Measurements from ENCODE around the gene FNDC1.

FNDC1 gene

DNA sequence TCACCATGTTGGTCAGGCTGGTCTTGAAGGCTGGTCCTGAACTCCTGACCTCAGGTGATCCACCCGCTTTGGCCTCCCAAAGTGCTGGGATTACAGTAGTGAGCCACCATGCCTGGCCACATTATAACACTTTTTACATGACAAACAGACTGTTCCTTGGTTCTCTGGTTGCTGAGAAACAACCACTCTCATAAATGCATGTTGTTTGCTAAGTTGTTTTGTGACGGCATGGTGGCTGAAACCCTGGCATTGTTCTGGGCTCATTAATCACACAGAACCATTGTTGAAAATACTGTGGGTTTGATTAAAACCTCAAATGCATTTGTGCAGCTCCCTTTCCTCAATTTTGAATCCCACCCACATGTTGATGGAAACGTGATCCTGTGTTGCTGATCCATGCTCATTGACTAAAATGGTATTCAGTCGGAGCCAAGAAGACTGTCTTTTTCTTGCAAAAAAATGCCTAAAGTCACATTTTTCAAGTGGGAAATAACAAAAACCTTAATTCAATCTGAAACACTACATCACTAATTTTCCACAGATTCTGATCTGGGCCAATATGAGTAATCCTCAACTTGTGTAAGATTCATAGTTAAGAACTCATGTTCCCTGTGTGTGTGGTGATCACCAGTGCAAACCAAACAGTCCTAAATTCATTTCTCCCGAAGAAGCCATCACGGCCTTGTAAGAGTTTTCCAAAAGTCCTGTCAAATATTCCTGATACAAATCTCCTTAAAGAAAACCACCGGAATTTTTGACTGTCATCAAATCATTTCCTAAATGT lies 132.8 kb downstream of the FNDC1 start:
- Histone ChIP-seq H3K4me3 (ENCODE audit: low read depth, low read length, poor library complexity, severe bottlenecking) (no peak overlapping the region), H2AFZ (ENCODE audit: low read length) (no peak overlapping the region), H3K4me1 (ENCODE audit: insufficient read depth, low read length, severe bottlenecking) (no peaks in the 10 kb centered on the region), H3F3A (ENCODE audit: insufficient read depth, low read length) (no peaks in the 10 kb centered on the region), H3K9me3 (ENCODE audit: low read length) (no peaks in the 10 kb centered on the region), H3K4me2 (ENCODE audit: low read length) (no peak overlapping the region), H3K36me3 (ENCODE audit: insufficient read depth, low read length) (no peaks in the 10 kb centered on the region), H4K20me1 (ENCODE audit: insufficient read depth, low read length) (no peaks in the 10 kb centered on the region), H3K9ac (ENCODE audit: low read length) (no peak overlapping the region), H3K27ac (ENCODE audit: low read depth, low read length, poor library complexity, severe bottlenecking) (no peak overlapping the region), H3K9me2 (ENCODE audit: low read depth, low read length) (no peaks in the 10 kb centered on the region), H3K79me2 (ENCODE audit: insufficient read depth, low read length) (no peaks in the 10 kb centered on the region), H3K27me3 (ENCODE audit: insufficient read depth, low read length) (no peaks in the 10 kb centered on the region)
- TF ChIP-seq, protein P1, sequence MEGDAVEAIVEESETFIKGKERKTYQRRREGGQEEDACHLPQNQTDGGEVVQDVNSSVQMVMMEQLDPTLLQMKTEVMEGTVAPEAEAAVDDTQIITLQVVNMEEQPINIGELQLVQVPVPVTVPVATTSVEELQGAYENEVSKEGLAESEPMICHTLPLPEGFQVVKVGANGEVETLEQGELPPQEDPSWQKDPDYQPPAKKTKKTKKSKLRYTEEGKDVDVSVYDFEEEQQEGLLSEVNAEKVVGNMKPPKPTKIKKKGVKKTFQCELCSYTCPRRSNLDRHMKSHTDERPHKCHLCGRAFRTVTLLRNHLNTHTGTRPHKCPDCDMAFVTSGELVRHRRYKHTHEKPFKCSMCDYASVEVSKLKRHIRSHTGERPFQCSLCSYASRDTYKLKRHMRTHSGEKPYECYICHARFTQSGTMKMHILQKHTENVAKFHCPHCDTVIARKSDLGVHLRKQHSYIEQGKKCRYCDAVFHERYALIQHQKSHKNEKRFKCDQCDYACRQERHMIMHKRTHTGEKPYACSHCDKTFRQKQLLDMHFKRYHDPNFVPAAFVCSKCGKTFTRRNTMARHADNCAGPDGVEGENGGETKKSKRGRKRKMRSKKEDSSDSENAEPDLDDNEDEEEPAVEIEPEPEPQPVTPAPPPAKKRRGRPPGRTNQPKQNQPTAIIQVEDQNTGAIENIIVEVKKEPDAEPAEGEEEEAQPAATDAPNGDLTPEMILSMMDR (IDR thresholded peaks at IDR 0.05; ENCODE audit: low read length) = no peak
- no peak for TF ChIP-seq EZH2 (IDR thresholded peaks at IDR 0.05; ENCODE audit: borderline replicate concordance, low read length)

- no peaks in the 10 kb centered on the region for H3F3A ChIP-seq (ENCODE audit: insufficient read depth, low read length)
- no peaks in the 10 kb centered on the region for H3K79me2 ChIP-seq (ENCODE audit: insufficient read depth, low read length)
- H3K4me1 ChIP-seq (ENCODE audit: insufficient read depth, low read length, severe bottlenecking) = no peaks in the 10 kb centered on the region
- H3K4me3 ChIP-seq (ENCODE audit: low read depth, low read length, poor library complexity, severe bottlenecking) = no peak overlapping the region
- H3K9me3 ChIP-seq (ENCODE audit: low read length) = no peaks in the 10 kb centered on the region
- H3K36me3 ChIP-seq (ENCODE audit: insufficient read depth, low read length) = no peaks in the 10 kb centered on the region
- TF ChIP-seq, protein P1 (IDR thresholded peaks at IDR 0.05; ENCODE audit: low read length) = no peak
- TF ChIP-seq EZH2 (IDR thresholded peaks at IDR 0.05; ENCODE audit: borderline replicate concordance, low read length) = no peak
- H3K27ac ChIP-seq (ENCODE audit: low read depth, low read length, poor library complexity, severe bottlenecking) = no peak overlapping the region
- no peaks in the 10 kb centered on the region for H3K27me3 ChIP-seq (ENCODE audit: insufficient read depth, low read length)
- no peak overlapping the region for H2AFZ ChIP-seq (ENCODE audit: low read length)
- no peaks in the 10 kb centered on the region for H4K20me1 ChIP-seq (ENCODE audit: insufficient read depth, low read length)
- H3K4me2 ChIP-seq (ENCODE audit: low read length) = no peak overlapping the region
- no peaks in the 10 kb centered on the region for H3K9me2 ChIP-seq (ENCODE audit: low read depth, low read length)
- no peak overlapping the region for H3K9ac ChIP-seq (ENCODE audit: low read length)
Observed at GRCh38 chr6:159302594-159302992, 133.4 kb downstream of the FNDC1 start.

DNA sequence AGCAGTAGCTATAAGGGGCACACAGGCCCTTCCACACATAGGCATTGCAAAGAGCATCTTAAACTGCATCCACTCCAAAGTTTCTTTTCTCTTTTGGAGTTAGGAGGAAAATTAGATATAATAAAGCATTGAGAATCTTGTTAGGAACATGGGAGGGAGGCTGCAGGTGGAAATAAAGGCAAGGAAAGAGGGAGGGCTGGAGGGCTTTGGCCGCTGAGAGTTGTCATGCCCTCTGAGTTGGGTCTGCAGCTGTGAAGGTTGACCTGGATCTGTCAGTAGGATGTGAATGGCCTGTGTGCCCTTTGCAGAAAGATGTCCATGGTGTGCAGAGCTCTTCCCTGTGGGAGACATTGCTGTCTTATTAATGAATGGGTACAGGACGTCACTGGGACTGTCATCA lies 134.0 kb downstream of the FNDC1 start:
- Histone ChIP-seq H3K4me2 (ENCODE audit: low read length) (no peak overlapping the region), H3K27me3 (ENCODE audit: insufficient read depth, low read length) (no peaks in the 10 kb centered on the region), H3K4me1 (ENCODE audit: insufficient read depth, low read length, severe bottlenecking) (no peaks in the 10 kb centered on the region), H3K9me3 (ENCODE audit: low read length) (no peaks in the 10 kb centered on the region), H2AFZ (ENCODE audit: low read length) (no peak overlapping the region), H3K9me2 (ENCODE audit: low read depth, low read length) (no peaks in the 10 kb centered on the region), H3K27ac (ENCODE audit: low read depth, low read length, poor library complexity, severe bottlenecking) (no peak overlapping the region), H3K4me3 (ENCODE audit: low read depth, low read length, poor library complexity, severe bottlenecking) (no peak overlapping the region), H3K79me2 (ENCODE audit: insufficient read depth, low read length) (no peaks in the 10 kb centered on the region), H4K20me1 (ENCODE audit: insufficient read depth, low read length) (no peaks in the 10 kb centered on the region), H3K36me3 (ENCODE audit: insufficient read depth, low read length) (no peaks in the 10 kb centered on the region), H3F3A (ENCODE audit: insufficient read depth, low read length) (no peaks in the 10 kb centered on the region), H3K9ac (ENCODE audit: low read length) (no peak overlapping the region)
- no peak for TF ChIP-seq EZH2 (IDR thresholded peaks at IDR 0.05; ENCODE audit: borderline replicate concordance, low read length)
- TF ChIP-seq, protein P1 (IDR thresholded peaks at IDR 0.05; ENCODE audit: low read length) = no peak
